Liver (tissue), 3 donors: ENCODE measurements around the gene SERPINA4.

ENCODE experiments used
- ATF3 ChIP-seq: IDR thresholded peaks from 2 replicates; pipeline ENCODE4 v1.6.1; 2016; ENCODE audit warnings: antibody characterized with exemption
- CTCF ChIP-seq: fragments of 150-350 bp; IDR thresholded peaks from 2 replicates; pipeline ENCODE4 v1.5.1; 2017; ENCODE audit warnings: improper control_type of control experiment, low read depth, low read length; ENCODE audit not compliant: missing input control
- GABPA ChIP-seq, 2 donors: IDR thresholded peaks in 1 of 2; conservative IDR thresholded peaks in 1 of 2; 2 replicates each; pipeline ENCODE4 v1.6.1; 2016; ENCODE audit warnings: antibody characterized with exemption in 2 of 2, mild to moderate bottlenecking in 1 of 2, moderate library complexity in 1 of 2
- HNF4G ChIP-seq: IDR thresholded peaks from 2 replicates; pipeline ENCODE4 v1.6.1; 2016; ENCODE audit warnings: antibody characterized with exemption
- JUND ChIP-seq, 2 donors: IDR thresholded peaks; 2 replicates each; pipeline ENCODE4 v1.6.1; 2016; ENCODE audit warnings: antibody characterized with exemption in 2 of 2
- MAX ChIP-seq: IDR thresholded peaks from 2 replicates; pipeline ENCODE4 v1.6.1; 2016; ENCODE audit warnings: antibody characterized with exemption
- REST ChIP-seq: IDR thresholded peaks from 2 replicates; pipeline ENCODE4 v1.6.1; 2016; ENCODE audit warnings: antibody characterized with exemption, mild to moderate bottlenecking
- RXRA ChIP-seq, 2 donors: IDR thresholded peaks; 2 replicates each; pipeline ENCODE4 v1.6.1; 2017 to 2018; ENCODE audit warnings: antibody characterized with exemption in 2 of 2, mild to moderate bottlenecking in 1 of 2
- SP1 ChIP-seq: IDR thresholded peaks from 2 replicates; pipeline ENCODE4 v1.6.1; 2018; ENCODE audit warnings: antibody characterized with exemption, mild to moderate bottlenecking
- YY1 ChIP-seq: IDR thresholded peaks from 2 replicates; pipeline ENCODE4 v1.6.1; 2016; ENCODE audit warnings: antibody characterized with exemption, mild to moderate bottlenecking
- donor health status: healthy.
- donor health status: healthy.

- TF ChIP-seq CTCF (no peak), HNF4G (no peak), REST (no peak), RXRA (IDR thresholded peaks at IDR 0.05) (no peak), MAX (no peak), ATF3 (no peak), JUND (IDR thresholded peaks at IDR 0.05) (no peak), YY1 (no peak), SP1 (no peak), GABPA (IDR thresholded peaks at IDR 0.05 in 1 of 2, conservative IDR thresholded peaks at IDR 0.05 in 1 of 2) (no peak)
Measured at GRCh38 chr14:94542111-94542810, 19.0 kb upstream of the SERPINA4 start.
